ENCODE results near the gene PCDH12. TPM values are rescaled to one million over a fixed set of nuclear protein-coding genes. Genes with fewer than 3 reads are reported as not detected.

PCDH12 gene
- total and polyA plus RNA-seq, 10 of the 15 experiments (the other 5 are each of a cell fraction or from before 2014, with no cell fraction given): 0.01 to 0.14 (median 0.06) TPM; not detected in 4

DNA sequence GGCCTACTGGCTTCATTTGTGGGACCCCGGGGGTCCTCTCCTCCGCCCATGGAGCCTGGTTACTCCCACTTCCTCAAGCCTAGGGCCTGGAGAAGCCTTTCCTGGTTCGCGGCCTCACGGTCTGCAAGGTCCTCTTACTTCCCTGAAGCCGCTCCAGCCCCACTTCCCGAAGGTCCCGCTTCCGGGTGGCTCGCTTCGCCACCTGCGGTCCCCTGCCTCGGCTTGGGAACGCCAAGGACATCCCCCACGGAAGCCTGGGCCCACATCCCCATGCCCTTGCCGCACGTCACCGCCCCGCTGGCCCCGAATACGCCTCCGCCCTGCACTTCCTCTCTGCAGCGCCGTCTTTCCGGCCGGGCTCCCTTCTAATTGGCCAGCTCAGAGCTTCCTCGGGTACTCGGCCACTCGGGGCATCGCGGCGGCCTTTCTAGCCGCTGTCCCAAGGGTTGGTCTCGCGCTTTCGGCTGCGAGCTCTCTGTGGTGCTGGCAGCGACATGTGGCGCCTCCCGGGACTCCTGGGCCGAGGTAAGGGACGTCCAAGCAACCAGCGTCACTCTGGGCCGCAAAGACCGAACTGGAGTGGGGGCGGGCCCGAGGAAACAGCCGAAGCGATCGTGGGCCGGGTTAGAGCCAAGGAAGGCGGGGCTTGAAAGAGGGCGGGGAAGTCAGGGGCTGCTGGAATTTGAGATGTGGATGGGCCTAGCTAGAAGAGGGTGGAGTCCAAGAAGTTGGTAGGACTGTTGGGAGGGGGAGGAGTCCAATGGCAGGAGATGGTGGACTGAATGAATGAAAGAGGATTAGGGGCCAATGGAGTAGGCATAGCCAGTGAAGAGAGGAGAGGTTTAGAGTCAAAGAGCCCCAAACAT is 34.3 kb downstream of the PCDH12 start, which contains the start of gene DELE1 (continued):
- TF ChIP-seq, protein P1, sequence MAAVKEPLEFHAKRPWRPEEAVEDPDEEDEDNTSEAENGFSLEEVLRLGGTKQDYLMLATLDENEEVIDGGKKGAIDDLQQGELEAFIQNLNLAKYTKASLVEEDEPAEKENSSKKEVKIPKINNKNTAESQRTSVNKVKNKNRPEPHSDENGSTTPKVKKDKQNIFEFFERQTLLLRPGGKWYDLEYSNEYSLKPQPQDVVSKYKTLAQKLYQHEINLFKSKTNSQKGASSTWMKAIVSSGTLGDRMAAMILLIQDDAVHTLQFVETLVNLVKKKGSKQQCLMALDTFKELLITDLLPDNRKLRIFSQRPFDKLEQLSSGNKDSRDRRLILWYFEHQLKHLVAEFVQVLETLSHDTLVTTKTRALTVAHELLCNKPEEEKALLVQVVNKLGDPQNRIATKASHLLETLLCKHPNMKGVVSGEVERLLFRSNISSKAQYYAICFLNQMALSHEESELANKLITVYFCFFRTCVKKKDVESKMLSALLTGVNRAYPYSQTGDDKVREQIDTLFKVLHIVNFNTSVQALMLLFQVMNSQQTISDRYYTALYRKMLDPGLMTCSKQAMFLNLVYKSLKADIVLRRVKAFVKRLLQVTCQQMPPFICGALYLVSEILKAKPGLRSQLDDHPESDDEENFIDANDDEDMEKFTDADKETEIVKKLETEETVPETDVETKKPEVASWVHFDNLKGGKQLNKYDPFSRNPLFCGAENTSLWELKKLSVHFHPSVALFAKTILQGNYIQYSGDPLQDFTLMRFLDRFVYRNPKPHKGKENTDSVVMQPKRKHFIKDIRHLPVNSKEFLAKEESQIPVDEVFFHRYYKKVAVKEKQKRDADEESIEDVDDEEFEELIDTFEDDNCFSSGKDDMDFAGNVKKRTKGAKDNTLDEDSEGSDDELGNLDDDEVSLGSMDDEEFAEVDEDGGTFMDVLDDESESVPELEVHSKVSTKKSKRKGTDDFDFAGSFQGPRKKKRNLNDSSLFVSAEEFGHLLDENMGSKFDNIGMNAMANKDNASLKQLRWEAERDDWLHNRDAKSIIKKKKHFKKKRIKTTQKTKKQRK (IDR thresholded peaks at IDR 0.05; ENCODE audit: low read depth, low read length): no peak
- TF ChIP-seq SRF (IDR thresholded peaks at IDR 0.05; ENCODE audit: low read depth in 2 of 2, low read length in 2 of 2): no peak
- TF ChIP-seq RAD21 (IDR thresholded peaks at IDR 0.05; ENCODE audit: insufficient read depth, low read depth, low read length): no peak
- TF ChIP-seq CBX5 (IDR thresholded peaks at IDR 0.05; ENCODE audit: low read depth): no peak
- TF ChIP-seq, protein P2, sequence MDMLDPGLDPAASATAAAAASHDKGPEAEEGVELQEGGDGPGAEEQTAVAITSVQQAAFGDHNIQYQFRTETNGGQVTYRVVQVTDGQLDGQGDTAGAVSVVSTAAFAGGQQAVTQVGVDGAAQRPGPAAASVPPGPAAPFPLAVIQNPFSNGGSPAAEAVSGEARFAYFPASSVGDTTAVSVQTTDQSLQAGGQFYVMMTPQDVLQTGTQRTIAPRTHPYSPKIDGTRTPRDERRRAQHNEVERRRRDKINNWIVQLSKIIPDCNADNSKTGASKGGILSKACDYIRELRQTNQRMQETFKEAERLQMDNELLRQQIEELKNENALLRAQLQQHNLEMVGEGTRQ (IDR thresholded peaks at IDR 0.05; ENCODE audit: borderline replicate concordance, low read depth, low read length): no peak
- TF ChIP-seq STAT3 (IDR thresholded peaks at IDR 0.05; ENCODE audit: low read depth, low read length): no peak
- no peak; the same call in 1 of the 2 replicates for TF ChIP-seq CBFB (IDR thresholded peaks at IDR 0.05; ENCODE audit: low read depth)
- TF ChIP-seq MTA2 (IDR thresholded peaks at IDR 0.05; ENCODE audit: low read depth): no peak; the same call in 1 of the 2 replicates
- TF ChIP-seq, protein P3, sequence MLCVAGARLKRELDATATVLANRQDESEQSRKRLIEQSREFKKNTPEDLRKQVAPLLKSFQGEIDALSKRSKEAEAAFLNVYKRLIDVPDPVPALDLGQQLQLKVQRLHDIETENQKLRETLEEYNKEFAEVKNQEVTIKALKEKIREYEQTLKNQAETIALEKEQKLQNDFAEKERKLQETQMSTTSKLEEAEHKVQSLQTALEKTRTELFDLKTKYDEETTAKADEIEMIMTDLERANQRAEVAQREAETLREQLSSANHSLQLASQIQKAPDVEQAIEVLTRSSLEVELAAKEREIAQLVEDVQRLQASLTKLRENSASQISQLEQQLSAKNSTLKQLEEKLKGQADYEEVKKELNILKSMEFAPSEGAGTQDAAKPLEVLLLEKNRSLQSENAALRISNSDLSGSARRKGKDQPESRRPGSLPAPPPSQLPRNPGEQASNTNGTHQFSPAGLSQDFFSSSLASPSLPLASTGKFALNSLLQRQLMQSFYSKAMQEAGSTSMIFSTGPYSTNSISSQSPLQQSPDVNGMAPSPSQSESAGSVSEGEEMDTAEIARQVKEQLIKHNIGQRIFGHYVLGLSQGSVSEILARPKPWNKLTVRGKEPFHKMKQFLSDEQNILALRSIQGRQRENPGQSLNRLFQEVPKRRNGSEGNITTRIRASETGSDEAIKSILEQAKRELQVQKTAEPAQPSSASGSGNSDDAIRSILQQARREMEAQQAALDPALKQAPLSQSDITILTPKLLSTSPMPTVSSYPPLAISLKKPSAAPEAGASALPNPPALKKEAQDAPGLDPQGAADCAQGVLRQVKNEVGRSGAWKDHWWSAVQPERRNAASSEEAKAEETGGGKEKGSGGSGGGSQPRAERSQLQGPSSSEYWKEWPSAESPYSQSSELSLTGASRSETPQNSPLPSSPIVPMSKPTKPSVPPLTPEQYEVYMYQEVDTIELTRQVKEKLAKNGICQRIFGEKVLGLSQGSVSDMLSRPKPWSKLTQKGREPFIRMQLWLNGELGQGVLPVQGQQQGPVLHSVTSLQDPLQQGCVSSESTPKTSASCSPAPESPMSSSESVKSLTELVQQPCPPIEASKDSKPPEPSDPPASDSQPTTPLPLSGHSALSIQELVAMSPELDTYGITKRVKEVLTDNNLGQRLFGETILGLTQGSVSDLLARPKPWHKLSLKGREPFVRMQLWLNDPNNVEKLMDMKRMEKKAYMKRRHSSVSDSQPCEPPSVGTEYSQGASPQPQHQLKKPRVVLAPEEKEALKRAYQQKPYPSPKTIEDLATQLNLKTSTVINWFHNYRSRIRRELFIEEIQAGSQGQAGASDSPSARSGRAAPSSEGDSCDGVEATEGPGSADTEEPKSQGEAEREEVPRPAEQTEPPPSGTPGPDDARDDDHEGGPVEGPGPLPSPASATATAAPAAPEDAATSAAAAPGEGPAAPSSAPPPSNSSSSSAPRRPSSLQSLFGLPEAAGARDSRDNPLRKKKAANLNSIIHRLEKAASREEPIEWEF (IDR thresholded peaks at IDR 0.05; ENCODE audit: insufficient replicate concordance, low read depth, low read length): no peak
- TF ChIP-seq HDAC2 (IDR thresholded peaks at IDR 0.05): no peak
- no peak for TF ChIP-seq RAD51 (IDR thresholded peaks at IDR 0.05)
- no peak for TF ChIP-seq BRCA1 (IDR thresholded peaks at IDR 0.05; ENCODE audit: low read depth, low read length)
- no peak for TF ChIP-seq KDM1A (IDR thresholded peaks at IDR 0.05; ENCODE audit: borderline replicate concordance)
- no peak for TF ChIP-seq MYB (IDR thresholded peaks at IDR 0.05; ENCODE audit: borderline replicate concordance, low read depth, low read length)
- TF ChIP-seq NFYA (IDR thresholded peaks at IDR 0.05; ENCODE audit: borderline replicate concordance, low read depth, low read length): no peak
- TF ChIP-seq, protein P4, sequence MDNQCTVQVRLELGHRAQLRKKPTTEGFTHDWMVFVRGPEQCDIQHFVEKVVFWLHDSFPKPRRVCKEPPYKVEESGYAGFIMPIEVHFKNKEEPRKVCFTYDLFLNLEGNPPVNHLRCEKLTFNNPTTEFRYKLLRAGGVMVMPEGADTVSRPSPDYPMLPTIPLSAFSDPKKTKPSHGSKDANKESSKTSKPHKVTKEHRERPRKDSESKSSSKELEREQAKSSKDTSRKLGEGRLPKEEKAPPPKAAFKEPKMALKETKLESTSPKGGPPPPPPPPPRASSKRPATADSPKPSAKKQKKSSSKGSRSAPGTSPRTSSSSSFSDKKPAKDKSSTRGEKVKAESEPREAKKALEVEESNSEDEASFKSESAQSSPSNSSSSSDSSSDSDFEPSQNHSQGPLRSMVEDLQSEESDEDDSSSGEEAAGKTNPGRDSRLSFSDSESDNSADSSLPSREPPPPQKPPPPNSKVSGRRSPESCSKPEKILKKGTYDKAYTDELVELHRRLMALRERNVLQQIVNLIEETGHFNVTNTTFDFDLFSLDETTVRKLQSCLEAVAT (IDR thresholded peaks at IDR 0.05): no peak
- TF ChIP-seq, protein P5, sequence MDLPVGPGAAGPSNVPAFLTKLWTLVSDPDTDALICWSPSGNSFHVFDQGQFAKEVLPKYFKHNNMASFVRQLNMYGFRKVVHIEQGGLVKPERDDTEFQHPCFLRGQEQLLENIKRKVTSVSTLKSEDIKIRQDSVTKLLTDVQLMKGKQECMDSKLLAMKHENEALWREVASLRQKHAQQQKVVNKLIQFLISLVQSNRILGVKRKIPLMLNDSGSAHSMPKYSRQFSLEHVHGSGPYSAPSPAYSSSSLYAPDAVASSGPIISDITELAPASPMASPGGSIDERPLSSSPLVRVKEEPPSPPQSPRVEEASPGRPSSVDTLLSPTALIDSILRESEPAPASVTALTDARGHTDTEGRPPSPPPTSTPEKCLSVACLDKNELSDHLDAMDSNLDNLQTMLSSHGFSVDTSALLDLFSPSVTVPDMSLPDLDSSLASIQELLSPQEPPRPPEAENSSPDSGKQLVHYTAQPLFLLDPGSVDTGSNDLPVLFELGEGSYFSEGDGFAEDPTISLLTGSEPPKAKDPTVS (IDR thresholded peaks at IDR 0.05; ENCODE audit: low read depth, low read length): no peak
